Posterior vena cava (tissue), 2 donors: ENCODE results near the gene WASHC4. TPM values are rescaled to one million over a fixed set of nuclear protein-coding genes. Genes with fewer than 3 reads are reported as not detected.
"Not testable (repeated sequence)": the region's sequence is repeated elsewhere in the genome, so short reads cannot be mapped to it uniquely, and the experiment has no call there.

Experiments
- DNase-seq: peaks from one replicate; pipeline ENCODE4 v3.0.0-alpha.2; 2020; ENCODE audit warnings: low spot score
- intact Hi-C, 2 donors: fragments of 100-400 bp; cut with DNase I; formaldehyde crosslinking; loops; one replicate each; pipeline versions ENCODE4 v1.14.1 to v1.14.2; 2022 to 2023
- total RNA-seq, 2 donors: library from RNA; stranded (reverse); fragmentation: NEBNext Ultra II Directional; extraction: Animal tissue kit (Norgen Biotek cat#: 25700); gene quantifications; one replicate each; pipeline ENCODE4 v1.2.1, GENCODE V29; 2021
- donor health status: DM: yes; HTN: yes; CAD: no.
- donor health status: DM: yes; HTN: yes; CAD: no.

Gene WASHC4
- total RNA-seq, 2 donors from 2014 or later = 54.9 to 57.5 TPM

GRCh38 chr12:105090361-105090760 is 17.2 kb upstream of the WASHC4 start:
- intact Hi-C loops = no loop called here
- DNase-seq = no peak

DNA sequence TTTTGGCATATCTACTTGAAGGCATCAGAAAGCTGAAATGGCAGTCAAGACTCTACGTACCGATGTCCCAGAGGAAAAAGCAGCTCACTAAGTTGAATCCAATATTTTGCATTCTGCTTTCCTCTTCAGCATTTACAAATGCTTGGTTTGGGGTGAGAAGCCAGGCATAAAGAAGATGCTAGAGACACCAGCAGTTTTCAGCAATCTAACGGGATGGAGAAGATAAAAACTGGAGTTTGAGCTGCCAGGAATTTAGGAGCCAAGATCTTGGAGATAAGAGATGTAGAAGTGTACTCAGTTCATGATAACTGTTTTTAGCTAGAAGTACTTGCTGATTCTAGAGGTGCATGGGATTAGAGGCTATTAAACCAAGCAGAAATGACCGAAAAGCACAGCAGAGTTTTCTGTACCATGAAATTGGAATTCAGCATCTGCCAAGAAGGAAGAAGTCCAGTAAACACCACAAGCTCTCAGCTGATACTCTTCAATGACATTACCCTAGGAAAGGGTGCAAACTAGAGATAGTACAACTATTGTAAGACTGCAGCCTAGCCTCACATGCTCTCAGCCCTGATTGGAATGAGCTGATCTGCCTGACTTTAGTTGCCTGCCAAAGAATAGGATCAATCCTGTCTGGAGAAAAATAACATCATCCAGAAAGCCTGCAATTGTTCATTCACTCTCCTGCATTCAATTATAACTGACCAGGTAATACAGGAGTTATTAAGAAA is 15.9 kb upstream of the WASHC4 start:
- intact Hi-C loops = no loop called here

GRCh38 chr12:105092336-105092735 is 15.2 kb upstream of the WASHC4 start:
- intact Hi-C loops = no loop called here
- no peak for DNase-seq

More for the DNA sequence above, 15.9 kb upstream of the WASHC4 start:
- no peak for DNase-seq

GRCh38 chr12:105095338-105095737 is 12.2 kb upstream of the WASHC4 start:
- intact Hi-C loops, DNase-seq: not testable (repeated sequence)

DNA sequence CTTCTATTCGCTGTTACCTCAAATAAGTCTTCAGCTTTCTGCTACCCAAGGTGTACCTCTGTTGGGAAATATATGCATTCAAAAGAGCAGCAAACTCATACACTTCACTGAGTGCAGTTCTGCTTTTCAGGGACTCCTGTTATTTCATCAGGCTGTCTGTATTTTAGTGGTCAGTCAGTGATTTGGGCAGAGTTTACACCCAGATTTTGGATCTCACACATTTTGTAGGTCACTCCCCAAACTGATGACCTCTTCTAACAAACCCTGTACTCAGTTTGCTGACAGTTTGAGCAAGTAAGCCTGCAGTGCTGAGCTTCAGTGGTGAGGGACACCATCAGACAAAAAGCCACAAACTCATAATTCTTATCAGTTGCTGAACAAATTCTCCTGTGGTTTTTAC is 8.2 kb upstream of the WASHC4 start:
- intact Hi-C loops = no loop called here
- DNase-seq = no peak

DNA sequence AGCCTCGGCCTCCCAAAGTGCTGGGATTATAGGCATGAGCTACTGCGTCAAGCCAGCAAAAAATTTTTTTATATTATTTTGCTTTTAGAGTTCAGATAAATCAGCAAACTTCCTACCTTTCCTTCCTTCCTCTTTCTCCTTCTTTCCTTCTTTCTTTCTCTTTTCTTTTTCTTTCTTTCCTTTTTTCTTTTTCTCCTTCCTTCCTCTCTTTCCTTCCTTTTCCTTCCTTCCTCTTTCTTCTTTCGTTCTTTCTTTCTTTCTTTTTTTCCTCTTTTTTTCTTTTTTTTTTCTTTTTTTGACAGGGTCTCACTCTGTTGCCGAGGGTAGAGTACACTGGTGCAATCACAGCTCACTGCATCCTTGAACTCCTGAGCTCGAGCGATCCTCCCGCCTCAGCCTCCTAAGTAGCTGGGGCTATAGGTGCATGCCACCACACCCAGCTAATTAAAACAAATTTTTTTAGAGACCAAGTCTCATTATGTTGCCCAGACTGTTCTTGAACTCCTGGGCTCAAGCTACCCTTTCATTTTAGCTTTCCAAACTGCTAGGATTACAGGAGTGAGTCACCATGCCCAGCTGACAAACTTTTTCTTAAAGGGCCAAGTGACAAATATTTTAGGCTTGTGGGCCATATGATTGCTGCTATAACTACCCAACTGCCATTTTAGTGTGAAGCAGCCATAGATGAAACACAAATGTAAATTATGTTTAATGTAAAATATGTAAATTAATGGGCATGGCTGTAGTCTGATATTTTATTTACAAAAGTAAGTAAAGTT is 7.1 kb upstream of the WASHC4 start:
- intact Hi-C loops = no loop called here
- no peak for DNase-seq

- intact Hi-C loops = no loop called here
These were observed 6.5 kb upstream of the WASHC4 start for GRCh38 chr12:105100998-105101397.

DNA sequence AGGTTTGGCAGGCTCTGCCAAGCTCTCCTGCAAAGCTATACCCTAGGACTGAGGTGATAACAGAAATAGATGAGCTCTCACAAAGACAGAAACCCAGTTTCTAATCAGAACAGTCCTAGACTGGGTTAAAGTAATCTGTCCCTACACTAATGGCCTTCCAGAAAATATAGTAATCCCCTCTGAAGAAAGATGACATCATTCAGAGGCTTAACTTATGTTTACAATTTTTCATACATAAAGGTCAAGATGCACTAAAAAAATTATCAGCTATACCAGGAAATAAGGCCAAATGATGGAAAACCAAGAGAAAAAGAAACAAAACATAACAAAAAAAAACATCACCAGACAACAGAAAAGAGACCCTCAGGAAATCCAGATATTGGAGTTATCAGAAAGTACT is 4.9 kb upstream of the WASHC4 start:
- intact Hi-C loops = no loop called here
- DNase-seq = no peak

More at GRCh38 chr12:105100998-105101397, 6.5 kb upstream of the WASHC4 start:
- no peak for DNase-seq

DNA sequence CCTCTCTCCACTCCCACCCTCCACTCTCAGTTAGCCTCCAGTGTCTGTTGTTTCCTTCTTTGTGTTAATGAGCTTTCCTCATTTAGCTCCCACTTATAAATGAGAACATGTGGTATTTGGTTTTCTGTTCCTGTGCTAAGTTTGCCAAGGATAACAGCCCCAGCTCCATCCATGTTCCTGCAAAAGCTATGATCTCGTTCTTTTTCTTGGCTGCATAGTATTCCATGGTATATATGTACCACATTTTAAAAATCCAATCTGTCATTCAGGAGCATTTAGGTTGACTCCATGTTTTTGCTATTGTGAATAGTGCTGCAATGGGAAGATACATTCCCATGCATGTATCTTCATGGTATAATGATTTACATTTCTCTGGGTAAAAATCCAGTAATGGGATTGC is 2.8 kb upstream of the WASHC4 start:
- intact Hi-C loops = no loop called here
- no peak for DNase-seq

GRCh38 chr12:105106621-105107020 is 910 bp upstream of the WASHC4 start:
- intact Hi-C loops = no loop called here
- no peak for DNase-seq

DNA sequence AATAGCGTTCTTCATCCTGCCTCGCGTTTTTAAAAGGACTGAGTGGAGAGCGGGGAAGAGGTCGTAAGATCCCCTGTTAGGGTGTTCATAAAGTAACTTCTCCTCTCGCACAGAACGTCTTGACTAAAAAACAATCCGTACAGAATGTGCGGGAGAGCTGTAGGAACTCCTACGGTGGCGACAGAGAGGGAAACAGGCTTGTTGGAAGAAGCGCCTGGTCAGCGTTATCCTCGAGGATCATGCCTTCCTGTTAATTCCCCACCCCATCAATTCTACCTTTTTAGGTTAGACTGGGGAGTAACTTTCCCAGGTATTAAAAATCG is 399 bp upstream of the WASHC4 start:
- no peak for DNase-seq
- intact Hi-C loops = no loop called here

DNA sequence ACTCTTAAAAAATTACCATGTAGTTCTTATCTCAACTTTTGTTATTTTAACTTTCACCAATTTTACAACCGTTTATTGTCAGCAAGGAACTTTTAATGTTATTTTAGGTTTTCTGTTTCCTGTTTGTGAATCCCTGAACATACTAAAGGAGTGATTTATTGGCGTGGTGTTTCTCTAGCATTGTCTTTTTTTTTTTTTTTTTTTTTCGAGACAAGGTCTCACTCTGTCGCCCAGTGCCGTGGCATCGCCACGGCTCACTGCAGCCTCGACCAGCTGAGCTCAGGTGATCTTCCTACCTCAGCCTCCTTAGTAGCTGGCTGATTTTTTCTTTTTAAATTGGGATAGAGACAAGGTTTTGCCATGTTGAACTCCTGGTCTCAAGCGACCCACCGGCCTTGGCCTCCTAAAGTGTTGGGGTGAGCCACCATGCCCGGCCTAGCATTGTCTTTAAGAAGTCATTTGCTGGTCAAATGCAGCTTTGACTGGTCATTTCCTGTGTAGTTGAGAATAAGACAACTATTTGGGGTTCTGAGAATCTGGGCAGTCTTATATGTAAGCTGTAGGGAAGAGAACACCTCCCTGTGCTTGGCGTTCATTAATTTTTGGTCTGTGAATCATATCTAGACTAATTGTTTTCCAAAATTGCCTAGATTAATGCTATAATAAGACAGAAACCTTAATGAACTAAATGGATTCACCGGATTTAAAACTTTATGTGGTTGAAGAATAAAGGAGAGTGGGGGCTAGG is 2.1 kb downstream of the WASHC4 start:
- intact Hi-C loops = no loop called here
- no peak for DNase-seq

DNA sequence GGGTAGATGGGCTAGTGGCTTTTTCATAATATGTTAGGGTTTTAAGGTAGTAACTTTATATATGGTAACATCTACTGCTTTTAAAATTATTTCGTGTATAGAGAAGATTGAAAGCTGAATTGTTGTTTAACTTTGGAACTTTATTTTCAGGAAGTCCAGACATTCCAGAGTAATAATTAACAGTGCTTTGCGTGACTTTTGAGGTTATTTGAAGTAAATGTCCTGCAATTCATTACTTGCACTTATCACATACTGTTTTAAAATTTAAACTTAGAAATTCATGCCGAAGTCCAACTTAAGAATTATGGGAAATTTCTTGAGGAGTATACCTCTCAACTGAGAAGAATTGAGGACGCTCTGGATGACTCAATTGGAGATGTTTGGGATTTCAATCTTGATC is 3.3 kb downstream of the WASHC4 start:
- intact Hi-C loops = no loop called here
- DNase-seq = no peak

DNA sequence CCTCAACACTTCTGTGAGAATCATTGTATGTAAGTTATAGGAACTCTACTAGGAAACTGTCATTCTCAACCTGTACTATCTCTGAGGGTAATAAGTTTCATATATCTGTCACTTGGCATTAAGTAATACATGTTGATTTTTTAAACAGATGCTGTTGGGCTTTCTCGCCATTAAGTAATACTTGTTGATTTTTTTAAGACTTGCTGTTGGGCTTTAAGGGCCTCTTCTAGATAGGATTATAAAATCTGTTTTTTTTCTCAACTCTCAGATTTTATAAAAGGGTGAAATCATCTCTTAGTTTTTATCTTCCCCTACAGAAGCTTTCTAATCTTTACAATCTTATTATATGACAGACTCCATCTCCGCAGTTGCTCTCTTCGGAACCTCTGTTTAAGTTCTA is 5.6 kb downstream of the WASHC4 start:
- intact Hi-C loops = no loop called here
- DNase-seq = no peak

- intact Hi-C loops = no loop called here
These were observed 9.4 kb downstream of the WASHC4 start for GRCh38 chr12:105116969-105117368.

GRCh38 chr12:105120551-105120950 is 13.0 kb downstream of the WASHC4 start:
- DNase-seq = no peak
- intact Hi-C loops = no loop called here

More at GRCh38 chr12:105116969-105117368, 9.4 kb downstream of the WASHC4 start:
- no peak for DNase-seq

DNA sequence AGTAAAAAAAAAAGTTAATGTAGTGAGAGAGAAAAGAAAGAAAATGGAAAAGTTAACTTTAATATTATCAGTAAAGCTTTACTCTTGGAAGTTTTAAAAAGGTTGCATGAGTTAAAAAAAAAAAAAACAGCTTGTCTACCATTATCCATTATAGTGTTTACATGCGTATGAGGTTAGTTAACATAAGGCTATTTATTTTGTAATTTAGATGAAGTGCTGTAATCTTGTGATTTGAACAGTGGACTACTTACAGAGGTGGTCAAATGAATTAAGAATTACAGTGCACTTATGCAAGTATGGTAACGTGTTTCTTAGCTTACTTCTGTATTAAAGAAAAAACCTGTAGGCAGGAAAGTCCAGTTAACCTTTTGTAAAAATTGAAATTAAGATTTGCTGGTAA is 30.7 kb downstream of the WASHC4 start:
- intact Hi-C loops = loop anchor here in 1 of 2 donors (5.0 kb wide), 1 partner anchor 634 kb away; no protein-coding TSS in a partner anchor
- DNase-seq = no peak

GRCh38 chr12:105141320-105141922 is 33.9 kb downstream of the WASHC4 start:
- intact Hi-C loops = no loop called here
- no peak for DNase-seq

DNA sequence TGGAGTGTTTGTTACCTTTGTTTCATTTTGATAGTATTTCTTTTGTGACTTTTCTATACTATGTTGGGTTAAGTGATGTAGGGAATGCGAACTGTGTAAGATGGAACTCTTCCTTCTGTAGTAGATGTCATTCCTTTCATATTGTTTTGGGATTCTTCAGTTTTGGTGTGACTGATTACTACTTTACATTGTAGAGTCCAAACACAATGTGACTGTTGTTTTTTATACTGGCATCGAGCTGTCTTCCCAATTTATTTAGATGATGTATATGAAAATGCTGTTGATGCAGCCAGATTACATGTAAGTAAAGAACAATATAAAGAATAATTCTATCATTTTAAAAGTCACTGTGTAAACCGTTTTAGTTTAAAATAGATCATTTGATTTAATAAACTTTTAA is 34.7 kb downstream of the WASHC4 start:
- intact Hi-C loops = no loop called here
- no peak for DNase-seq

DNA sequence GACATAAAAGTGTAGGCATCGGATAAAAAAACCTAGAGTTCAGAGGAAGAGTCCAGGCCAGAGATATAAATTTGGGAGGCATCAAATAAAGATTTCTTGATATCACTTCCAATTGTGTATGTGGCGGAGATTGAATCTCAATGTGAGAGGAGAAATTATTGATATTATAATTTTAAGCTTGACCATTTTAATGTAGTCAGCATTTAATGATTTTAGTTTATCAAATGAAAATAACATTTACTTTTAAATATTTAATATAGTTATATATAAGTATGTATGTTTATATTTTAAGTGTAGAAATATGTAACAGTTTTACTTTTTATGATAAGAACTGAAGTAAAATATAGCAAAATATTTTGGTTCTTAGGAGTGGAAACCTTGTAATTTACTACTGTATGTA is 48.7 kb downstream of the WASHC4 start:
- DNase-seq = no peak
- intact Hi-C loops = no loop called here
